H1 (cell line): ENCODE results near the gene RALGAPB. TPM values are rescaled to one million over a fixed set of nuclear protein-coding genes. Genes with fewer than 3 reads are reported as not detected.

Experiments used
- BCL11A ChIP-seq, 2 experiments: IDR thresholded peaks; one replicate each; pipeline ENCODE4 v1.6.1; 2011; ENCODE audit warnings: low read depth in 2 of 2, low read length in 2 of 2, mild to moderate bottlenecking in 2 of 2
- polyA plus RNA-seq, 7 experiments: library from polyadenylated mRNA; depleted of rRNA in 3 of 7; stranded (reverse) in 5 of 7; unstranded in 2 of 7; fragments of >200 nt in 5 of 7; fragments of 200-250 nt in 2 of 7; gene quantifications; 1 replicate in 5 of 7; 2 replicates in 1 of 7; 4 replicates in 1 of 7; pipeline versions ENCODE4 v1.2.1 to v1.2.3, GENCODE V29; 2011 to 2013; ENCODE audit warnings: missing spikeins in 2 of 7, mixed read lengths in 2 of 7
- total RNA-seq: library from RNA; stranded (reverse); fragmentation: NEBNext Ultra II Directional; extraction: Animal tissue kit (Norgen Biotek cat#: 25700); gene quantifications from 2 replicates; pipeline ENCODE4 v1.2.1, GENCODE V29; 2021

Gene RALGAPB
- total and polyA plus RNA-seq, 2 of the 8 experiments (the other 6 are each of a cell fraction or from before 2014, with no cell fraction given): 10.6 to 35.1 TPM

- no peak for TF ChIP-seq BCL11A (IDR thresholded peaks at IDR 0.05; ENCODE audit: low read depth in 2 of 2, low read length in 2 of 2)
Measured at GRCh38 chr20:38604873-38605303, 132.2 kb downstream of the RALGAPB start (continued).
